Measurements from ENCODE around the gene TKTL1.

DNA sequence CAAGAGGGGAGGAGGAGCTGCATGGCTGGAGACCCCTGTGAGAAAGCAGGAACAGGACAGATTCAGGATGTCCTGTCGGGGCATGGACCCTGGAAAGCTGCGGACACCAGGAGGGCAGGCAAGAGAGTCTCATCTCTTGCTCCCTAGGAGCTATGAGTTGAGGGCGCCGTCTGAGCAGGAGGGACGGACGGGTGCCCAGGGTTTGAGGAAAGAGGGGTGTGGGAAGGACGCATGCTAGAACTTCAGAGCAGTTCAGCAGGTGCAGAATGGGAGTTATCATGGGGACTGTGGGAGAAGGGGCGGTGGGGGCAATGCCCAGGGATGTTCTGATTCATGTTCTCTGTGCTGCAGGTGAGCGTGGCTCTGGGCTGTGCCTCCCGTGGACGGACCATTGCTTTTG lies 24.8 kb downstream of the TKTL1 start:
- TF ChIP-seq POLR2A (IDR thresholded peaks at IDR 0.05; ENCODE audit: low read length) (no peak), GATA1 (IDR thresholded peaks at IDR 0.05; ENCODE audit: low read depth, low read length) (no peak)
